ENCODE measurements around the gene AGPAT4. TPM values are rescaled to one million over a fixed set of nuclear protein-coding genes. Genes with fewer than 3 reads are reported as not detected.

AGPAT4 gene
- total RNA-seq, 1 experiment from 2014 or later = 22.0 TPM

- Mint-ChIP-seq H3K36me3 (ENCODE audit: insufficient read depth in 1 of 3, low read depth in 3 of 3) (peaks cover 5 to 14% (median 8%) of the 10 kb centered on the region in 3 experiments; a peak in 6 of 7 replicates), H3K27me3 (ENCODE audit: low read depth) (peaks cover 14% of the 10 kb centered on the region), H3K4me1 (peaks cover 10 to 14% of the 10 kb centered on the region in 2 experiments), H3K27ac (no peak overlapping the region), H3K9me3 (peaks cover 12 to 17% of the 10 kb centered on the region in 2 experiments), H3K4me3 (no peak overlapping the region)
- Histone ChIP-seq H3K79me2 (ENCODE audit: insufficient read depth, low read length) (no peaks in the 10 kb centered on the region), H3K4ac (ENCODE audit: low read depth, low read length) (no peak overlapping the region), H3K4me1 (ENCODE audit: insufficient read depth, low read length) (0 out of 2 replicates have a peak, but pooled peaks cover 2% of the 10 kb centered on the region), H2BK12ac (ENCODE audit: insufficient read length, low read depth, low read length) (no peak overlapping the region), H3K4me2 (ENCODE audit: insufficient read depth, insufficient read length, low read length) (no peak overlapping the region), H3K56ac (ENCODE audit: insufficient read length, low read depth, low read length) (no peak overlapping the region), H4K20me1 (ENCODE audit: control insufficient read depth, insufficient read depth, insufficient read length) (no peaks in the 10 kb centered on the region), H4K8ac (replicated peaks; ENCODE audit: insufficient read length, low read depth, low read length) (no peak overlapping the region), H2AK5ac (ENCODE audit: insufficient read length, low read length) (no peak overlapping the region), H3K27ac (ENCODE audit: insufficient read length, low read depth, low read length) (no peak overlapping the region), H3K27me3 (ENCODE audit: insufficient read depth, low read length) (no peaks in the 10 kb centered on the region), H3K9ac (ENCODE audit: extremely low read depth, insufficient read length, low read length) (no peak overlapping the region), H3K23ac (ENCODE audit: insufficient read length, low read depth, low read length) (no peak overlapping the region), H2BK15ac (ENCODE audit: low read depth, low read length) (no peak overlapping the region), H3K9me3 (ENCODE audit: control insufficient read depth, low read depth, low read length) (peaks cover 5% of the 10 kb centered on the region), H4K91ac (ENCODE audit: insufficient read length, low read depth, low read length) (no peak overlapping the region), H4K5ac (ENCODE audit: insufficient read length, low read depth, low read length) (no peak overlapping the region), H3K79me1 (ENCODE audit: insufficient read depth, low read depth, low read length, poor library complexity, severe bottlenecking) (no peaks in the 10 kb centered on the region), H2BK120ac (ENCODE audit: low read depth, low read length, poor library complexity, severe bottlenecking) (no peak overlapping the region), H3K18ac (ENCODE audit: insufficient read length, low read depth, low read length) (no peak overlapping the region), H3T11ph (ENCODE audit: low read length) (no peak overlapping the region), H2BK5ac (ENCODE audit: insufficient read length, low read length) (no peak overlapping the region), H3K23me2 (ENCODE audit: insufficient read length, low read depth, low read length, poor library complexity, severe bottlenecking) (no peaks in the 10 kb centered on the region), H3K14ac (ENCODE audit: insufficient read depth, low read length) (no peak overlapping the region), H2BK20ac (ENCODE audit: low read depth, low read length, poor library complexity, severe bottlenecking) (no peak overlapping the region), H2AFZ (ENCODE audit: low read length) (no peak overlapping the region)
- no peak for DNase-seq
- no peak for TF ChIP-seq CTCF (conservative IDR thresholded peaks at IDR 0.05)
- WGBS (ENCODE audit: extremely low coverage, insufficient read length, low lambda C conversion rate) = no CpG with 5 or more reads among the region's 5 CpGs
Measured at GRCh38 chr6:161284653-161285052, 10.8 kb upstream of the AGPAT4 start.
